ENCODE data around the gene CHRNB4.

DNA sequence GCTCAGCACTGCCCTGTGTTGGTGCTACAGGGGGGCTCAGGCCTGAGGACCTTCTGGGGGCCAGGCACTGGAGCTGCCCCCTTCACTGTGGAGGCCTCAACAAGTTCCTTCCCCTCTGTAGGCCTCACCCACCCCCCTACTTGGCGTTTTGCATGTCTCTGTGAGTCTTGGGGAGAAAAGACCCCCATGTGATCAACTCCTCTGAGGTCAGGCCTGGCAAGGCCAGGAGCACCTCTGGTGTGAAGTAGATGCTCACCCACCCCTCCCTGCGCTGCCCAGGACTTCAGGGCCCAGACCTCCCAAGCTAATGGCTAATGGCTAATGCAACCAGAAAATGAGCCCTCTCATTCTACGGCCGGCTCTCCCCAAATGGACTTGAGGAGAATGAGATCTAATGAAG lies 34.2 kb upstream of the CHRNB4 start:
- TF ChIP-seq EZH2 (IDR thresholded peaks at IDR 0.05; ENCODE audit: low read length, missing control alignments): no peak
- TF ChIP-seq, protein P1, sequence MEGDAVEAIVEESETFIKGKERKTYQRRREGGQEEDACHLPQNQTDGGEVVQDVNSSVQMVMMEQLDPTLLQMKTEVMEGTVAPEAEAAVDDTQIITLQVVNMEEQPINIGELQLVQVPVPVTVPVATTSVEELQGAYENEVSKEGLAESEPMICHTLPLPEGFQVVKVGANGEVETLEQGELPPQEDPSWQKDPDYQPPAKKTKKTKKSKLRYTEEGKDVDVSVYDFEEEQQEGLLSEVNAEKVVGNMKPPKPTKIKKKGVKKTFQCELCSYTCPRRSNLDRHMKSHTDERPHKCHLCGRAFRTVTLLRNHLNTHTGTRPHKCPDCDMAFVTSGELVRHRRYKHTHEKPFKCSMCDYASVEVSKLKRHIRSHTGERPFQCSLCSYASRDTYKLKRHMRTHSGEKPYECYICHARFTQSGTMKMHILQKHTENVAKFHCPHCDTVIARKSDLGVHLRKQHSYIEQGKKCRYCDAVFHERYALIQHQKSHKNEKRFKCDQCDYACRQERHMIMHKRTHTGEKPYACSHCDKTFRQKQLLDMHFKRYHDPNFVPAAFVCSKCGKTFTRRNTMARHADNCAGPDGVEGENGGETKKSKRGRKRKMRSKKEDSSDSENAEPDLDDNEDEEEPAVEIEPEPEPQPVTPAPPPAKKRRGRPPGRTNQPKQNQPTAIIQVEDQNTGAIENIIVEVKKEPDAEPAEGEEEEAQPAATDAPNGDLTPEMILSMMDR (conservative IDR thresholded peaks at IDR 0.05 in 1 of 2, IDR thresholded peaks at IDR 0.05 in 1 of 2; ENCODE audit: low read depth in 1 of 2, low read length in 2 of 2): no peak

Measured in fibroblast of lung (primary cell).